PC-9 (cell line): ENCODE data around the gene WNK1.
"Not testable (repeated sequence)": the region's sequence is repeated elsewhere in the genome, so short reads cannot be mapped to it uniquely, and the experiment has no call there.

ENCODE experiments used
- EZH2 ChIP-seq: fragments of 200-600 bp; sonication (generic); IDR thresholded peaks from 2 replicates; pipeline ENCODE4 v1.8.0; 2017; ENCODE audit warnings: antibody characterized with exemption, low read depth
- TF ChIP-seq, protein P1 (sequence below): fragments of 200-600 bp; sonication (generic); conservative IDR thresholded peaks from 2 replicates; pipeline ENCODE4 v1.6.1; 2017; ENCODE audit warnings: mixed run types, antibody characterized with exemption, mild to moderate bottlenecking, moderate library complexity

DNA sequence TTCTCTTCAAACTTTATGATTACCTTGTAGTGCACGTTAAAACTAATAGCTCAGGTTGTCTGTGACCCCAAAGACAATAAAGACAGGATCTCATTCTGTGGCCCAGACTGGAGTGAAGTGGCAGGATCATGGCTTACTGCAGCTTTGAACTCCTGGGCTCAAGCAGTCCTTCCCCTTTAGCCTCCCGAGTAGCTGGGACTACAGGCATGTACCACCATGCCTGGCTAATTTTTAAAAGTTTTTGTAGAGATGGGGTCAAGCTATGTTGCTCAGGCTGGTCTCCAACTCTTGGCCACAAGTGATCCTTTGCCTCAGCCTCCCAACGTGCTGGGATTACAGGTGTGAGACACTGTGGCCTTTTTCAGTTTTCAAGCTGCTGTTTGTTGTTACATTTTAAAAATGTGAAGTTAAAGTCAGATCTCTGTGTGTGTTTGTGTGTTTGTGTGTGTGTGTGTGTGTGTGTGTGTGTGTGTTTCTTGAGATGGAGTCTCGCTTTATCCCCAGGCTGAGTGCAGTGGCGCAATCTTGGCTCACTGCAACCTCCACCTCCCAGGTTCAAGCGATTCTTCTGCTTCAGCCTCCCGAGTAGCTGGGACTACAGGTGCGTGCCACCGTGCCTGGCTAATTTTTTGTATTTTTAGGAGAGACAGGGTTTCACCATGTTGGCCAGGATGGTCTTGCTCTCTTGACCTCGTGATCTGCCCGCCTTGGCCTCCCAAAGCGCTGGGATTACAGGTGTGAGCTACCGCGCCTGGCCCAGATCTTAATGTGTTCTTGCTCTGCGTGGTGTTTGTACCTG lies 23.8 kb downstream of the WNK1 start:
- TF ChIP-seq, protein P1, sequence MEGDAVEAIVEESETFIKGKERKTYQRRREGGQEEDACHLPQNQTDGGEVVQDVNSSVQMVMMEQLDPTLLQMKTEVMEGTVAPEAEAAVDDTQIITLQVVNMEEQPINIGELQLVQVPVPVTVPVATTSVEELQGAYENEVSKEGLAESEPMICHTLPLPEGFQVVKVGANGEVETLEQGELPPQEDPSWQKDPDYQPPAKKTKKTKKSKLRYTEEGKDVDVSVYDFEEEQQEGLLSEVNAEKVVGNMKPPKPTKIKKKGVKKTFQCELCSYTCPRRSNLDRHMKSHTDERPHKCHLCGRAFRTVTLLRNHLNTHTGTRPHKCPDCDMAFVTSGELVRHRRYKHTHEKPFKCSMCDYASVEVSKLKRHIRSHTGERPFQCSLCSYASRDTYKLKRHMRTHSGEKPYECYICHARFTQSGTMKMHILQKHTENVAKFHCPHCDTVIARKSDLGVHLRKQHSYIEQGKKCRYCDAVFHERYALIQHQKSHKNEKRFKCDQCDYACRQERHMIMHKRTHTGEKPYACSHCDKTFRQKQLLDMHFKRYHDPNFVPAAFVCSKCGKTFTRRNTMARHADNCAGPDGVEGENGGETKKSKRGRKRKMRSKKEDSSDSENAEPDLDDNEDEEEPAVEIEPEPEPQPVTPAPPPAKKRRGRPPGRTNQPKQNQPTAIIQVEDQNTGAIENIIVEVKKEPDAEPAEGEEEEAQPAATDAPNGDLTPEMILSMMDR, result not testable (repeated sequence)
- TF ChIP-seq EZH2, result not testable (repeated sequence)
